Retinal pigment epithelial cell (primary cell): ENCODE results near the gene SSBP3.

Source experiments
- DNase-seq: peaks from one replicate; pipeline ENCODE4 v3.0.0-alpha.2; 2010; ENCODE audit warnings: low read depth
- H3K4me3 ChIP-seq: 2 replicates; pipeline ENCODE4 v1.5.1; 2011; ENCODE audit warnings: mild to moderate bottlenecking, low read length, control low read depth, moderate library complexity
- CTCF ChIP-seq: conservative IDR thresholded peaks from 2 replicates; pipeline ENCODE4 v1.5.1; 2011; ENCODE audit warnings: low read depth, low read length, control low read depth, inconsistent platforms

SSBP3 gene

GRCh38 chr1:54398963-54399528 lies 7.1 kb downstream of the SSBP3 start:
- DNase-seq, result no peak
- no peak overlapping the region for H3K4me3 ChIP-seq
- TF ChIP-seq CTCF, result no peak

GRCh38 chr1:54397980-54398379 lies 8.2 kb downstream of the SSBP3 start:
- H3K4me3 ChIP-seq, result no peak overlapping the region
- no peak for DNase-seq
- TF ChIP-seq CTCF, result no peak

GRCh38 chr1:54397090-54397591 lies 9.1 kb downstream of the SSBP3 start:
- TF ChIP-seq CTCF, result no peak
- no peak overlapping the region for H3K4me3 ChIP-seq
- no peak for DNase-seq

GRCh38 chr1:54396261-54396933 lies 9.8 kb downstream of the SSBP3 start:
- no peak for TF ChIP-seq CTCF
- no peak for DNase-seq
- no peak overlapping the region for H3K4me3 ChIP-seq

GRCh38 chr1:54395281-54395934 lies 10.8 kb downstream of the SSBP3 start:
- H3K4me3 ChIP-seq, result no peak overlapping the region
- no peak for DNase-seq
- no peak for TF ChIP-seq CTCF

- DNase-seq, result no peak
- no peak for TF ChIP-seq CTCF
- no peak overlapping the region for H3K4me3 ChIP-seq
Observed at GRCh38 chr1:54394104-54394503, 12.1 kb downstream of the SSBP3 start.

- H3K4me3 ChIP-seq, result no peak overlapping the region
- TF ChIP-seq CTCF, result no peak
- DNase-seq, result no peak
Observed at GRCh38 chr1:54392401-54392800, 13.8 kb downstream of the SSBP3 start.
